ENCODE measurements around the gene OR5AN1.

The OR5AN1 gene

DNA sequence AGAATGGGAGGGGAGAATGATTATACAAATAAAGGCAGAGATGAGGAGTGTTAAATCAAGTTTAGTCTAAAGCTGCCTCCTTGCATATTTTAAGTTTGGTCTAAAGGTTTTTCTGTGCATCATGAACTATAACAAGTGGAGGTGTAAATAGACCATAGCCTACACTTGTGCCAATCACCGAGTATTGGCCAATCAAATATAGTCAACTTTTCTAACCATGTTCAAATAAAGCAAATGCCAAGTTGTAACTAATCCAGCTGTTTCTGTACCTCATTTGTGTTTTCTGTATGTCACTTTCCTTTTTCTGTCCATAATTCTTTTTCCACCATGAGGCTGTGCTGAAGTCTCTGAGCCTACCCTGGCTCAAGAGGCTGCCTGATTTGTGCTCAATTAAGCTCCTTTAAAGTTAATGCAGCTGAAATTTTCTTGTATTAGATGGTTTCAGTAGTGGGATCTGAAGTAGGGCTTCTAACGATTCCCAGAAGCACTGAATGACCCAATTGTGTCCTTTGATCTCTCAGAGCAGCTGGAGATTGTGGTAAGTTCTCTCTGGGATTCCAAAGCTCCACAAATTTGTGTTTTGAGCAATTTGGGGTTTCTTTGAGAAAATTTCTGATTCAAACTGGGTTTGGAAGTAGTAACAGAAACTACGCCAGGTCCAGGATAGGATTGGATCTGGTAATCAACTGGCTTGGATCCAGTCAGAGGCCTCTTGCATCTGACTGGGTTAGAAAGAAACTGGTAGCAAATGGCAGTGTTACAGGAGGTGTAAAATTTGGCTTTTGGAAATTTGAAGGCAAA lies 42.0 kb downstream of the OR5AN1 start:
- TF ChIP-seq, protein P1, sequence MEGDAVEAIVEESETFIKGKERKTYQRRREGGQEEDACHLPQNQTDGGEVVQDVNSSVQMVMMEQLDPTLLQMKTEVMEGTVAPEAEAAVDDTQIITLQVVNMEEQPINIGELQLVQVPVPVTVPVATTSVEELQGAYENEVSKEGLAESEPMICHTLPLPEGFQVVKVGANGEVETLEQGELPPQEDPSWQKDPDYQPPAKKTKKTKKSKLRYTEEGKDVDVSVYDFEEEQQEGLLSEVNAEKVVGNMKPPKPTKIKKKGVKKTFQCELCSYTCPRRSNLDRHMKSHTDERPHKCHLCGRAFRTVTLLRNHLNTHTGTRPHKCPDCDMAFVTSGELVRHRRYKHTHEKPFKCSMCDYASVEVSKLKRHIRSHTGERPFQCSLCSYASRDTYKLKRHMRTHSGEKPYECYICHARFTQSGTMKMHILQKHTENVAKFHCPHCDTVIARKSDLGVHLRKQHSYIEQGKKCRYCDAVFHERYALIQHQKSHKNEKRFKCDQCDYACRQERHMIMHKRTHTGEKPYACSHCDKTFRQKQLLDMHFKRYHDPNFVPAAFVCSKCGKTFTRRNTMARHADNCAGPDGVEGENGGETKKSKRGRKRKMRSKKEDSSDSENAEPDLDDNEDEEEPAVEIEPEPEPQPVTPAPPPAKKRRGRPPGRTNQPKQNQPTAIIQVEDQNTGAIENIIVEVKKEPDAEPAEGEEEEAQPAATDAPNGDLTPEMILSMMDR (IDR thresholded peaks at IDR 0.05; ENCODE audit: low read depth, low read length, missing control alignments) = no peak
- DNase-seq (ENCODE audit: low read depth) = no peak
- H3K4me3 ChIP-seq (ENCODE audit: low read depth, low read length) = no peak overlapping the region

DNA sequence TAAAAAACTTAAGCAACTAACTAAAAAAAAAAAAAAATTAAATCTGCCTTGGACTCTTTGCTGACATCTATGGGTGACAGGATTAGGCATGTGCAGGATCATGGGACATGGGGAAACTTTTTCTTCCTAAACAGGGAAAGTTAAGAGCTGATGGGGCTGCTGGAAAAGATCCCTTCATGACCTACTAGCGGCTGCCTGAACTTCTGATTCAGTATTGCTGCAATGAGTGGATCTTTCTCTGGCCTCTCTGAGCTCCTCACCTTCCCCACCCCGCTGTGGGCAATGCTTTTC lies 42.5 kb downstream of the OR5AN1 start:
- no peak overlapping the region for H3K4me3 ChIP-seq (ENCODE audit: low read depth, low read length)
- no peak for DNase-seq (ENCODE audit: low read depth)
- TF ChIP-seq, protein P1 (IDR thresholded peaks at IDR 0.05; ENCODE audit: low read depth, low read length, missing control alignments) = no peak

DNA sequence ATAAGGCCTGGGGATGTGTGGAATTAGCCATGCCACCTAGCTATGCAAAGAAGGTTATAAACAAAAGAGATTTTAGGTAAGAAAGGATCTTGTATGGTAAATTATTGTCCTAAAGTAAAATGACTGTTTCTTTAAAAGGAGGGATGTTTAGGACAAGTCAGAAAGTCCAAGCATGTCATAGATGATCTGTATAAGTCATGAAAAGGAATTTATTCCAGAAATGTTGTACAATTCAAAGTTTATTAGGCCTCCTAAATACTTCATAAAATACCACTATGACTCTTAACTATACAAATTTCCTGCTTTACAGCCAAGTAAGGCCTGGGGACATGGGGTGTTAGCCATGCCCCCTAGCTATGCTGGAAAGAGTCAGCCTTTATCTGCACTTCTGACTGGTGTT lies 44.9 kb downstream of the OR5AN1 start:
- no peak for DNase-seq (ENCODE audit: low read depth)
- TF ChIP-seq, protein P1 (IDR thresholded peaks at IDR 0.05; ENCODE audit: low read depth, low read length, missing control alignments) = no peak
- no peak overlapping the region for H3K4me3 ChIP-seq (ENCODE audit: low read depth, low read length)

DNA sequence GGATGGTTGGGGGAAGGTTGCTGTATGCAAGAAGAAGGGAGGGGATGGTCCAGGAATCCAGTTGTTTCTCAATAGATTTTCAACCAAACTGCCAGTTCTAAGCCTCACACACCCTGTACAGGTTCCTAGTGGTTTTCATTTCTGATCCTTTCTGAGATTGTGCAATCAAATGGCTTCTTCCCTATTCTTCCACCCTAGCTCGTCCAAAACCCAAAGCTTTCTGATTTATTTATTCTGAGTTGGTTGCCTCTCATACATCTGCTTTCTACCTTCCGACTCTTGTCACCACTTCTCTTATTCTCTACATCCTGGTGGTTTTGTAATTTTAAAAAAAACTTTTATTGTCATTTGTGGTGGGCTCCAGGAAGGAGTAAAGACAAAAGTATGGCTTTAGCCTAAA lies 55.0 kb downstream of the OR5AN1 start:
- H3K4me3 ChIP-seq (ENCODE audit: low read depth, low read length) = no peak overlapping the region
- DNase-seq (ENCODE audit: low read depth) = no peak
- TF ChIP-seq, protein P1 (IDR thresholded peaks at IDR 0.05; ENCODE audit: low read depth, low read length, missing control alignments) = no peak

DNA sequence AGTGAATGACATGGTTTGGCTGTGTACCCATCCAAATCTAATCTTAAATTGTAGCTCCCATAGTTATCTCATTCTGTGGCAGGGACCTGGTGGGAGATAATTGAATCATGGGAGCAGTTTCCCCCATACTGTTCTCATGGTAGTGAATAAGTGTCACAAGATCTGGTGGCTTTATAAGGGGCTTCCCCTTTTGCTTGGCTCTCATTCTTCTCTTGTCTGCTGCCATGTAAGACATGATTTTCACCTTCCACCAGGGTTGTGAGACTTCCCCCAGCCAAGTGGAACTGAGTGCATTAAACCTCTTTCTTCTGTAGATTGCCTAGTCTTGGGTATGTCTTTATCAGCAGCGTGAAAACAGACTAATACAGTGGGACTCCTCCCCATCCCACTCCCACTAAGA lies 56.4 kb downstream of the OR5AN1 start:
- TF ChIP-seq, protein P1 (IDR thresholded peaks at IDR 0.05; ENCODE audit: low read depth, low read length, missing control alignments) = no peak
- no peak for DNase-seq (ENCODE audit: low read depth)
- no peak overlapping the region for H3K4me3 ChIP-seq (ENCODE audit: low read depth, low read length)

DNA sequence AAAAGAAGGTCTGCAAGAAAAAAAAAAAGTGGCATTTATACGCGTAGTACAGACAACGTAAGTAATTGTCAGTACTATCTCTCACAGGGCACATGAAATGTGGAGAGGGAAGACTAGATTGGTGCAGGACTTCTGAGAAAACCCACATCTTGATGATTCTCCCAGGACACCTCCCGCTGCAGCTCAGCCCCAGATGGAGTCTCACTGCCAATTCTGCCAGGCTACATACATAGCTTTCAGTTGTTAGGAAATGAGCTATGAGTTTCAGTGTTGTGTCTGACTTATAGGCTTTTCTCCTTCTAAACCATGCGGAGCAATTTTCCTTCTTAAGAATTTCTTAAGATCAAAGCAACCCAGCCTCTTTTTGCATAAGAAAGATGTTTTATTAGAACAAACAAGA lies 57.9 kb downstream of the OR5AN1 start:
- no peak for DNase-seq (ENCODE audit: low read depth)
- no peak overlapping the region for H3K4me3 ChIP-seq (ENCODE audit: low read depth, low read length)
- TF ChIP-seq, protein P1 (IDR thresholded peaks at IDR 0.05; ENCODE audit: low read depth, low read length, missing control alignments) = no peak

DNA sequence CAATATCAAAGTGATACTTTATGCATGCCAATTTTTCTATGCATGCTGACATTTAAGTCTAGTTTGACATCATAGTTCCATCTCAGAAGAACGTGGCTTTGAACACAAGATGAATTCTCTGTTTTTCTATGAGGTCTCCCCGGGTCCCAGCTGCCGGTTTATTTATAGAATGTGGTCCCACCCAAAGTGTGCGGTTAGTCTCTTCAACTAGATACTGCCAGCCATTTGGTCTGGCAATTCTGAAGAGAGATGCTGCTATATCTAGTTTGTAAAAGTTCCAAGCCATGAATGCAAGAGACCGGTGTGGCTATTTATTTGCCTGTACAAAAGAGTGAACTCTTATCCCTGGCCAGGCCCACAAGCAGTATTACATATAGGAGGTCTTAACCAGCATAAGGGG lies 58.3 kb downstream of the OR5AN1 start:
- H3K4me3 ChIP-seq (ENCODE audit: low read depth, low read length) = no peak overlapping the region
- TF ChIP-seq, protein P1 (IDR thresholded peaks at IDR 0.05; ENCODE audit: low read depth, low read length, missing control alignments) = no peak
- no peak for DNase-seq (ENCODE audit: low read depth)

Data from GM12864 (cell line).